NCI-H510A treated with DMSO at 0.1 percent for 48 hours (cell line): ENCODE data around the gene MTG1.
"Not testable (repeated sequence)": the region's sequence is repeated elsewhere in the genome, so short reads cannot be mapped to it uniquely, and the experiment has no call there.

Source experiments
- DNase-seq: peaks from one replicate; lab custom pipeline; 2025; lab: John Stamatoyannopoulos, UW

MTG1 gene

GRCh38 chr10:133358925-133359310, 35.0 kb upstream of the MTG1 start:
- no peak for DNase-seq

GRCh38 chr10:133359554-133359971, 34.4 kb upstream of the MTG1 start:
- DNase-seq = peak; percentile 51

- no peak for DNase-seq
These were observed 33.9 kb upstream of the MTG1 start for GRCh38 chr10:133359972-133360610.

GRCh38 chr10:133361227-133361626, 32.7 kb upstream of the MTG1 start:
- DNase-seq = no peak

- no peak for DNase-seq
These were observed 32.0 kb upstream of the MTG1 start for GRCh38 chr10:133361773-133362441.

- no peak for DNase-seq
These were observed 31.1 kb upstream of the MTG1 start for GRCh38 chr10:133362846-133363245.

GRCh38 chr10:133364645-133365431, 29.1 kb upstream of the MTG1 start:
- DNase-seq = no peak

- DNase-seq = no peak
These were observed 28.4 kb upstream of the MTG1 start for GRCh38 chr10:133365461-133366129.

GRCh38 chr10:133366130-133366478, 27.9 kb upstream of the MTG1 start:
- DNase-seq = no peak

GRCh38 chr10:133366751-133367150, 27.2 kb upstream of the MTG1 start:
- no peak for DNase-seq

GRCh38 chr10:133367461-133367860, 26.5 kb upstream of the MTG1 start:
- DNase-seq = not testable (repeated sequence)

GRCh38 chr10:133368153-133368552, 25.8 kb upstream of the MTG1 start:
- DNase-seq = no peak

- DNase-seq = no peak
These were observed 23.7 kb upstream of the MTG1 start for GRCh38 chr10:133370030-133370786.

- DNase-seq = no peak
These were observed 21.4 kb upstream of the MTG1 start for GRCh38 chr10:133372507-133372906.

- peak; percentile 92 for DNase-seq
These were observed 20.5 kb upstream of the MTG1 start, which contains the start of gene ECHS1 for GRCh38 chr10:133373174-133374090. TSS of gene ECHS1 (minus strand) at chr10:133373354. CDS start at chr10:133373333, 21 bp downstream.

- no peak for DNase-seq
These were observed 18.4 kb upstream of the MTG1 start for GRCh38 chr10:133375357-133376115.

GRCh38 chr10:133376183-133376582, 17.8 kb upstream of the MTG1 start:
- DNase-seq = not testable (repeated sequence)

- no peak for DNase-seq
These were observed 16.7 kb upstream of the MTG1 start for GRCh38 chr10:133377025-133377817.

GRCh38 chr10:133377818-133378250, 16.1 kb upstream of the MTG1 start:
- DNase-seq = no peak
